HepG2 (cell line): ENCODE results near the gene LRRC45. TPM values are rescaled to one million over a fixed set of nuclear protein-coding genes. Genes with fewer than 3 reads are reported as not detected.
A peak's percentile ranks its signal among the peaks of the same experiment; 100 is the strongest.

ENCODE experiments used
- ATF3 ChIP-seq: sonication (generic); formaldehyde crosslinking; IDR thresholded peaks from 2 replicates; pipeline ENCODE4 v1.4.0; 2020; ENCODE audit warnings: missing genetic modification reagents
- HNF1B ChIP-seq: sonication (generic); formaldehyde crosslinking; IDR thresholded peaks from 2 replicates; pipeline ENCODE4 v1.5.1; 2020; ENCODE audit warnings: mild to moderate bottlenecking, moderate library complexity, missing genetic modification reagents
- HOXA5 ChIP-seq: sonication (generic); formaldehyde crosslinking; IDR thresholded peaks from 2 replicates; pipeline ENCODE4 v1.4.0; 2020; ENCODE audit warnings: missing genetic modification reagents
- KMT2A ChIP-seq: sonication (generic); formaldehyde crosslinking; IDR thresholded peaks from 2 replicates; pipeline ENCODE4 v1.4.0; 2020; ENCODE audit warnings: missing genetic modification reagents
- MEIS2 ChIP-seq: sonication (generic); formaldehyde crosslinking; IDR thresholded peaks from 2 replicates; pipeline ENCODE4 v1.9.0; 2021; ENCODE audit warnings: mild to moderate bottlenecking, missing genetic modification reagents
- NCOA2 ChIP-seq: sonication (generic); formaldehyde crosslinking; IDR thresholded peaks from 2 replicates; pipeline ENCODE4 v1.8.0; 2022; ENCODE audit warnings: inconsistent platforms
- NFE2L1 ChIP-seq: sonication (generic); formaldehyde crosslinking; IDR thresholded peaks from 2 replicates; pipeline ENCODE4 v1.4.0; 2020; ENCODE audit warnings: missing genetic modification reagents, mild to moderate bottlenecking, borderline replicate concordance
- NR3C1 ChIP-seq: sonication (generic); formaldehyde crosslinking; IDR thresholded peaks from 2 replicates; pipeline ENCODE4 v1.4.0; 2020; ENCODE audit warnings: missing genetic modification reagents
- SNAPC2 ChIP-seq: sonication (generic); formaldehyde crosslinking; IDR thresholded peaks from 2 replicates; pipeline ENCODE4 v1.8.1; 2022; ENCODE audit warnings: mild to moderate bottlenecking, missing genetic modification reagents
- SP2 ChIP-seq: sonication (generic); formaldehyde crosslinking; IDR thresholded peaks from 2 replicates; pipeline ENCODE4 v1.5.1; 2020; ENCODE audit warnings: mild to moderate bottlenecking, missing genetic modification reagents
- TRIM24 ChIP-seq: sonication (generic); formaldehyde crosslinking; IDR thresholded peaks from 2 replicates; pipeline ENCODE4 v1.8.0; 2022; ENCODE audit warnings: mild to moderate bottlenecking, missing genetic modification reagents
- ZC3H13 ChIP-seq: sonication (generic); formaldehyde crosslinking; IDR thresholded peaks from 2 replicates; pipeline ENCODE4 v1.8.1; 2023; ENCODE audit warnings: mild to moderate bottlenecking, missing genetic modification reagents, moderate library complexity
- ZNF232 ChIP-seq: sonication (generic); formaldehyde crosslinking; IDR thresholded peaks from 2 replicates; pipeline ENCODE4 v1.4.0; 2020; ENCODE audit warnings: missing genetic modification reagents, borderline replicate concordance
- ZNF513 ChIP-seq: sonication (generic); formaldehyde crosslinking; conservative IDR thresholded peaks from 2 replicates; pipeline ENCODE4 v1.5.0; 2020; ENCODE audit warnings: missing genetic modification reagents
- ZNF660 ChIP-seq: sonication (generic); formaldehyde crosslinking; IDR thresholded peaks from 2 replicates; pipeline ENCODE4 v1.5.1; 2020; ENCODE audit warnings: mild to moderate bottlenecking, low read depth, missing genetic modification reagents, borderline replicate concordance
- ZNF768 ChIP-seq: sonication (generic); formaldehyde crosslinking; IDR thresholded peaks from 2 replicates; pipeline ENCODE4 v1.4.0; 2020; ENCODE audit warnings: missing genetic modification reagents
- ZNF780A ChIP-seq: sonication (generic); formaldehyde crosslinking; IDR thresholded peaks from 2 replicates; pipeline ENCODE4 v1.8.0; 2022; ENCODE audit warnings: mild to moderate bottlenecking, missing genetic modification reagents, moderate library complexity
- ZSCAN20 ChIP-seq: sonication (generic); formaldehyde crosslinking; IDR thresholded peaks from 2 replicates; pipeline ENCODE4 v1.4.0; 2020; ENCODE audit warnings: missing genetic modification reagents, mild to moderate bottlenecking, borderline replicate concordance
- polyA plus RNA-seq, 8 experiments: library from polyadenylated mRNA; depleted of rRNA in 3 of 8; stranded (reverse) in 7 of 8; unstranded in 1 of 8; fragments of >200 nt; fragmentation: Illumina TruSeq in 4 of 8; extraction: Trizol in 4 of 8; gene quantifications; 2 replicates each; pipeline versions ENCODE4 v1.2.1 to v1.2.3, GENCODE V29; 2011 to 2016; ENCODE audit warnings: low read depth in 4 of 8, missing spikeins in 1 of 8, mixed read lengths in 1 of 8; ENCODE audit not compliant: insufficient read depth in 1 of 8
- total RNA-seq, 5 experiments: library from RNA; depleted of rRNA; stranded (reverse); fragments of >200 nt; fragmentation: Illumina TruSeq; extraction: Trizol; gene quantifications; 2 replicates each; pipeline ENCODE4 v1.2.3, GENCODE V29; 2016; ENCODE audit warnings: low read depth in 1 of 5
- TF ChIP-seq, protein P1 (sequence below): sonication (generic); IDR thresholded peaks from 2 replicates; pipeline ENCODE4 v1.6.1; 2016; ENCODE audit warnings: low read depth, borderline replicate concordance
- TF ChIP-seq, protein P2 (sequence below): sonication (generic); formaldehyde crosslinking; IDR thresholded peaks from 2 replicates; pipeline ENCODE4 v1.8.0; 2022; ENCODE audit warnings: missing genetic modification reagents, low read depth, mild to moderate bottlenecking, borderline replicate concordance
- TF ChIP-seq, protein P3 (sequence below): sonication (generic); formaldehyde crosslinking; IDR thresholded peaks from 2 replicates; pipeline ENCODE4 v1.5.1; 2020; ENCODE audit warnings: mild to moderate bottlenecking, missing genetic modification reagents, moderate library complexity
- TF ChIP-seq, protein P4 (sequence below): sonication (generic); formaldehyde crosslinking; IDR thresholded peaks from 2 replicates; pipeline ENCODE4 v1.8.0; 2022; ENCODE audit warnings: missing genetic modification reagents, mild to moderate bottlenecking, inconsistent platforms, borderline replicate concordance

LRRC45 gene
- total and polyA plus RNA-seq, 2 of the 13 experiments (the other 11 are each of a cell fraction or from before 2014, with no cell fraction given): 11.6 to 48.1 TPM

- TF ChIP-seq HNF1B (CRISPR knock-in tag) (no peak), HOXA5 (CRISPR knock-in tag) (no peak), ZNF768 (CRISPR knock-in tag) (peak; percentile 39; the same call in 1 of the 2 replicates), ZNF780A (no peak), SNAPC2 (CRISPR knock-in tag) (no peak), ATF3 (CRISPR knock-in tag) (no peak), NFE2L1 (CRISPR knock-in tag) (0 out of 2 replicates have a peak, but pooled peaks have one; percentile 23), SP2 (CRISPR knock-in tag) (no peak), TRIM24 (CRISPR knock-in tag) (no peak), ZC3H13 (peak; percentile 84), KMT2A (CRISPR knock-in tag) (peak; percentile 31; the same call in 1 of the 2 replicates), ZNF232 (no peak), ZNF513 (CRISPR knock-in tag) (no peak), NR3C1 (CRISPR knock-in tag) (no peak), NCOA2 (CRISPR knock-in tag) (no peak), ZSCAN20 (CRISPR knock-in tag) (no peak), MEIS2 (CRISPR knock-in tag) (no peak), ZNF660 (CRISPR knock-in tag) (no peak)
- TF ChIP-seq, protein P1, sequence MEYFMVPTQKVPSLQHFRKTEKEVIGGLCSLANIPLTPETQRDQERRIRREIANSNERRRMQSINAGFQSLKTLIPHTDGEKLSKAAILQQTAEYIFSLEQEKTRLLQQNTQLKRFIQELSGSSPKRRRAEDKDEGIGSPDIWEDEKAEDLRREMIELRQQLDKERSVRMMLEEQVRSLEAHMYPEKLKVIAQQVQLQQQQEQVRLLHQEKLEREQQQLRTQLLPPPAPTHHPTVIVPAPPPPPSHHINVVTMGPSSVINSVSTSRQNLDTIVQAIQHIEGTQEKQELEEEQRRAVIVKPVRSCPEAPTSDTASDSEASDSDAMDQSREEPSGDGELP: no peak
- TF ChIP-seq, protein P2, sequence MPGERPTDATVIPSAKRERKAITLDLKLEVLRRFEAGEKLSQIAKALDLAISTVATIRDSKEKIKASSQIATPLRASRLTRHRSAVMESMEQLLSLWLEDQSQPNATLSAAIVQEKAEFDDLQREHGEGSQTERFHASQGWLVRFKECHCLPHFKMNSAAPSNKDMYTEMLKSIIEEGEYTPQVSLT (CRISPR knock-in tag): no peak
- TF ChIP-seq, protein P3, sequence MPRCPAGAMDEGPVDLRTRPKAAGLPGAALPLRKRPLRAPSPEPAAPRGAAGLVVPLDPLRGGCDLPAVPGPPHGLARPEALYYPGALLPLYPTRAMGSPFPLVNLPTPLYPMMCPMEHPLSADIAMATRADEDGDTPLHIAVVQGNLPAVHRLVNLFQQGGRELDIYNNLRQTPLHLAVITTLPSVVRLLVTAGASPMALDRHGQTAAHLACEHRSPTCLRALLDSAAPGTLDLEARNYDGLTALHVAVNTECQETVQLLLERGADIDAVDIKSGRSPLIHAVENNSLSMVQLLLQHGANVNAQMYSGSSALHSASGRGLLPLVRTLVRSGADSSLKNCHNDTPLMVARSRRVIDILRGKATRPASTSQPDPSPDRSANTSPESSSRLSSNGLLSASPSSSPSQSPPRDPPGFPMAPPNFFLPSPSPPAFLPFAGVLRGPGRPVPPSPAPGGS (CRISPR knock-in tag): no peak; the same call in 1 of the 2 replicates
- TF ChIP-seq, protein P4, sequence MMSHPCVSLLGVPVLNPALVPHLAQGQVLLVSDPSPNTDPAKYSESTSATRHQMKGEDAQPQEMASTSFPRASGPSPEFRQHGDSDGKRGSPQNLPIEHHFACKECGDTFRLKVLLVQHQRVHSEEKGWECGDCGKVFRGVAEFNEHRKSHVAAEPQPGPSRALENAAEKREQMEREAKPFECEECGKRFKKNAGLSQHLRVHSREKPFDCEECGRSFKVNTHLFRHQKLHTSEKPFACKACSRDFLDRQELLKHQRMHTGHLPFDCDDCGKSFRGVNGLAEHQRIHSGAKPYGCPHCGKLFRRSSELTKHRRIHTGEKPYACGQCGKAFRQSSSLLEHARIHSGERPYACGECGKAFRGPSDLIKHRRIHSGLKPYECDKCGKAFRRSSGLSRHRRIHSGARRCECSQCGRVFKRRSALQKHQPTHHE (CRISPR knock-in tag): no peak
These were observed 539 bp downstream of the LRRC45 start (continued) for GRCh38 chr17:82023447-82024241.
